SU-DHL-6 (cell line): ENCODE data around the gene GSC.

Source experiments
- H2AFZ ChIP-seq: fragments of 200-600 bp; sonication (generic); 2 replicates; pipeline ENCODE4 v1.6.1; 2014; ENCODE audit warnings: low read depth, mild to moderate bottlenecking, moderate library complexity, mixed read lengths, antibody characterized with exemption, low read length; ENCODE audit not compliant: severe bottlenecking
- H3F3A ChIP-seq: fragments of 200-600 bp; shearing (Covaris generic); 2 replicates; pipeline ENCODE4 v1.6.0; 2016; ENCODE audit warnings: antibody characterized with exemption, mild to moderate bottlenecking; ENCODE audit not compliant: insufficient read depth
- H3K27ac ChIP-seq: fragments of 200-600 bp; sonication (generic); 2 replicates; pipeline ENCODE4 v1.5.1; 2016; ENCODE audit warnings: low read depth, mild to moderate bottlenecking, low read length, moderate library complexity, mixed read lengths
- H3K27me3 ChIP-seq: fragments of 200-600 bp; sonication (generic), shearing (Covaris generic); 2 replicates; pipeline ENCODE4 v1.6.0; 2014; ENCODE audit warnings: mild to moderate bottlenecking, low read length
- H3K36me3 ChIP-seq: fragments of 200-600 bp; sonication (generic); 2 replicates; pipeline ENCODE4 v1.6.1; 2014; ENCODE audit warnings: mild to moderate bottlenecking, low read length, mixed read lengths
- H3K4me2 ChIP-seq: fragments of 300-600, 200-600 bp; shearing (Covaris generic), sonication (generic); 2 replicates; pipeline ENCODE4 v1.6.0; 2014; ENCODE audit warnings: low read length, low read depth, mild to moderate bottlenecking; ENCODE audit not compliant: poor library complexity, severe bottlenecking
- H3K4me3 ChIP-seq: fragments of 200-600 bp; sonication (generic); 2 replicates; pipeline ENCODE4 v1.5.1; 2014; ENCODE audit warnings: antibody characterized with exemption, low read length, mild to moderate bottlenecking, mixed read lengths; ENCODE audit not compliant: insufficient read depth, poor library complexity, severe bottlenecking
- H3K79me2 ChIP-seq: fragments of 200-600 bp; sonication (generic); 2 replicates; pipeline ENCODE4 v1.6.1; 2014; ENCODE audit warnings: mild to moderate bottlenecking, low read length, moderate library complexity; ENCODE audit not compliant: insufficient read depth
- H3K9ac ChIP-seq: fragments of 200-600 bp; sonication (generic); 2 replicates; pipeline ENCODE4 v1.7.0; 2014; ENCODE audit warnings: mild to moderate bottlenecking, low read length
- H3K9me2 ChIP-seq: fragments of 200-600 bp; sonication (generic); replicated peaks from 2 replicates; pipeline ENCODE4 v1.6.1; 2014; ENCODE audit warnings: low read length; ENCODE audit not compliant: insufficient read depth
- H3K9me3 ChIP-seq: fragments of 200-600 bp; sonication (generic); 2 replicates; pipeline ENCODE4 v1.6.1; 2014; ENCODE audit warnings: low read length, mixed read lengths; ENCODE audit not compliant: insufficient read depth
- H4K20me1 ChIP-seq: fragments of 200-600 bp; sonication (generic); 2 replicates; pipeline ENCODE4 v1.6.1; 2014; ENCODE audit warnings: low read depth, mild to moderate bottlenecking, antibody characterized with exemption, low read length, moderate library complexity, mixed read lengths
- CTCF ChIP-seq: fragments of 200-600 bp; sonication (generic); IDR thresholded peaks from one replicate; pipeline ENCODE4 v1.5.1; 2017; ENCODE audit warnings: antibody characterized with exemption, mild to moderate bottlenecking, low read length, moderate library complexity; ENCODE audit not compliant: insufficient read depth, poor library complexity, severe bottlenecking
- EZH2phosphoT487 ChIP-seq: fragments of 200-600 bp; sonication (generic), shearing (Covaris generic); conservative IDR thresholded peaks from 2 replicates; pipeline ENCODE4 v1.6.1; 2018; ENCODE audit warnings: mild to moderate bottlenecking, antibody characterized with exemption, low read length, moderate library complexity, mixed read lengths

Gene GSC

GRCh38 chr14:94771906-94772490 is 2.1 kb upstream of the GSC start:
- Histone ChIP-seq H4K20me1 (no peaks in the 10 kb centered on the region), H2AFZ (no peak overlapping the region), H3K27me3 (no peaks in the 10 kb centered on the region), H3K9ac (no peak overlapping the region), H3F3A (no peaks in the 10 kb centered on the region), H3K79me2 (no peaks in the 10 kb centered on the region), H3K27ac (no peak overlapping the region), H3K4me2 (no peak overlapping the region), H3K9me3 (no peaks in the 10 kb centered on the region), H3K4me3 (no peak overlapping the region), H3K9me2 (no peaks in the 10 kb centered on the region), H3K36me3 (no peaks in the 10 kb centered on the region)
- no peak for TF ChIP-seq EZH2phosphoT487

DNA sequence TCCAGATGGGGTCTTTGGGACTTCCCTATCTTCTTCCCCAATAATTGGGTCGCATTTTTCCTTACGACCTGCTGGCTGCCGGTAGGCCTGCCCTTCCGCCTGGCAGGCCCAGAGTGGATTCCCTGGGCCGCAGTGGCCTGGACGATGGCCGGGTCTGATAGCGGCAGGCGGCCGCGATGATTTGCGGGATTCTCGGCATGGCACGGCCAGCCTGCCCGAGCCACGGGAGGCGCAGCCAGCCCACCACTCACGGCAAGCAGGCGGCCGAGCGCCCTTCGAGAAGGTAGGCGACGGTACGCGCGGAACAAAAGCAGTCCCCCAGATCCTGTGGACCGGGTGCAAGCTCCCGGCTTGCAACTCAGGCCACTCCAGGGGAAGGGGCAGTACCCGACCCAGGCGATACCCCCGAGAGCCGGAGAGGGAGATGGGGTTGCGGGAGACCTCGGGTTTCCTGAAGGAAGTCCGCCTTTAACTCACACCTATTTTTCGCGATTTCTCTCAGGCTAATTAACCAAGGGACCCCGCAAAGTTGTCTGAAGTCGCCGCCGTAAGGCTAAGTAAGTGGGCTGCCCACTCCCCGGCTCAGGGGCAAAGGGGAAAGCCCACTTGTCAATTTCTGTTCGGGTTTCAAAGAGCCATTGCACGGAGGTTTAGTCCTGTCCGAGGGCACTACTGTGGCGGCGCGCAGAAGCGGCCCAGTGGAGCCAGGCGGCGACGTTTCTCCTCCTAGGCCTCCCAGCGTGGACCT is 1.4 kb upstream of the GSC start:
- H3K9me2 ChIP-seq, result no peaks in the 10 kb centered on the region
- no peaks in the 10 kb centered on the region for H3K9me3 ChIP-seq
- H3F3A ChIP-seq, result no peaks in the 10 kb centered on the region
- no peaks in the 10 kb centered on the region for H4K20me1 ChIP-seq
- H3K79me2 ChIP-seq, result no peaks in the 10 kb centered on the region
- no peak for TF ChIP-seq CTCF
- no peak for TF ChIP-seq EZH2phosphoT487
- no peak overlapping the region for H3K27ac ChIP-seq
- no peak overlapping the region for H3K9ac ChIP-seq
- no peak overlapping the region for H3K4me3 ChIP-seq
- no peak overlapping the region for H3K4me2 ChIP-seq
- H2AFZ ChIP-seq, result no peak overlapping the region
- H3K36me3 ChIP-seq, result no peaks in the 10 kb centered on the region
- no peaks in the 10 kb centered on the region for H3K27me3 ChIP-seq

DNA sequence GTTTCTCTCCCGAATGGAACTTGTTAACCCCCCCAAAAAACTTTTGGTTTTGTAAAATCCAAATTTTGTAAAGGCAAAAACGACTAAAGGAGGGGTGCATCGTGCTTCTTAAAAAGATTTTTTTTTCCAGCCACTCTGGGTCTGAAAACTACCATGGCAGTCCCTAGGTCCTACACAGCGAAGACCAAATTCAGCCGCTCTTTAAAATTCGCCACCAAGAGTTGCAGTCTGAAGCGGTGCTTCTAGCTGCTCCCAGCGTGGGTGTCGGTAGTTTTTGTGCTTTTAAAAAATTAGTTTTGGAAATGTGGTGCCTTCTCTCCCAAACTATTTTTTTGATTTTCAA is 873 bp upstream of the GSC start:
- Histone ChIP-seq H3K79me2 (no peaks in the 10 kb centered on the region), H4K20me1 (no peaks in the 10 kb centered on the region), H3F3A (no peaks in the 10 kb centered on the region), H2AFZ (no peak overlapping the region), H3K4me2 (no peak overlapping the region), H3K27me3 (no peaks in the 10 kb centered on the region), H3K9me3 (no peaks in the 10 kb centered on the region), H3K27ac (no peak overlapping the region), H3K36me3 (no peaks in the 10 kb centered on the region), H3K9me2 (no peaks in the 10 kb centered on the region), H3K9ac (no peak overlapping the region), H3K4me3 (no peak overlapping the region)
- no peak for TF ChIP-seq EZH2phosphoT487
- TF ChIP-seq CTCF, result no peak

DNA sequence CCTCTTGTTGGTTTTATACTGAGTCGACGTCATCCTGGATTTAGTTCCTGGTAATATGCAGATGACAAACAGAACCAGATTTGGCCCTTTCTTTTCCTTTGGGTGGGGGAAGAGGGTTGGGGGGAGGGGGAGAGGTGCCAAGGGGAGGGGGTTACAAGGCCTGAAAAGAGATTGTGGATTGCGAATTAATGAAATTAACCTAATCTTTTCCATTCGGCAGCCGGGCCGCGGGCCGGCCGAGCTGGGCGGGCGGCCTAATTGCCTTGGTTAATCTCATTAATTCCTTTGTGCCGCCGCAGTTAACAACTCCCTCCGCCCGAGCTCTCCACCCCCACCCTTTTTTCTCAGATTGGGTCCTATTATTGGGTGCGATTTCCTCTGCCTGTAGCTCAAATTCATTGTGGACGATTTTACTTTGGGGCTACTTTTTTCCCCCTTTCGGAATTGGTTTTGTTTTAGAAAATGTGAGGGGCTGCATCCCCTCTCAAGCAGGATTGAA is 387 bp upstream of the GSC start:
- Histone ChIP-seq H3K4me2 (no peak overlapping the region), H4K20me1 (no peaks in the 10 kb centered on the region), H3K4me3 (no peak overlapping the region), H3K27me3 (no peaks in the 10 kb centered on the region), H3K9me2 (no peaks in the 10 kb centered on the region), H3K27ac (no peak overlapping the region), H2AFZ (no peak overlapping the region), H3K36me3 (no peaks in the 10 kb centered on the region), H3F3A (no peaks in the 10 kb centered on the region), H3K79me2 (no peaks in the 10 kb centered on the region), H3K9me3 (no peaks in the 10 kb centered on the region), H3K9ac (no peak overlapping the region)
- TF ChIP-seq EZH2phosphoT487 (no peak), CTCF (no peak)
